ENCODE results near the gene LRRTM4.
"Not testable (repeated sequence)": the region's sequence is repeated elsewhere in the genome, so short reads cannot be mapped to it uniquely, and the experiment has no call there.

Gene LRRTM4

GRCh38 chr2:77054938-77055337, 467.2 kb downstream of the LRRTM4 start:
- Histone ChIP-seq H3K9me3 (ENCODE audit: low read length) (no peaks in the 10 kb centered on the region), H3K27me3 (ENCODE audit: insufficient read depth, low read length) (no peaks in the 10 kb centered on the region), H3K4me3 (ENCODE audit: low read depth, low read length, poor library complexity, severe bottlenecking) (no peak overlapping the region), H3K4me1 (ENCODE audit: insufficient read depth, low read length, severe bottlenecking) (no peaks in the 10 kb centered on the region), H3K27ac (ENCODE audit: low read depth, low read length, poor library complexity, severe bottlenecking) (no peak overlapping the region), H3K79me2 (ENCODE audit: insufficient read depth, low read length) (no peaks in the 10 kb centered on the region), H4K20me1 (ENCODE audit: insufficient read depth, low read length) (no peaks in the 10 kb centered on the region), H3F3A (ENCODE audit: insufficient read depth, low read length) (no peaks in the 10 kb centered on the region), H3K9me2 (ENCODE audit: low read depth, low read length) (no peaks in the 10 kb centered on the region), H3K4me2 (ENCODE audit: low read length) (no peak overlapping the region), H2AFZ (ENCODE audit: low read length) (no peak overlapping the region), H3K36me3 (ENCODE audit: insufficient read depth, low read length) (no peaks in the 10 kb centered on the region), H3K9ac (ENCODE audit: low read length) (no peak overlapping the region)
- TF ChIP-seq EZH2 (IDR thresholded peaks at IDR 0.05; ENCODE audit: borderline replicate concordance, low read length): no peak
- TF ChIP-seq CTCF (IDR thresholded peaks at IDR 0.05; ENCODE audit: low read length): no peak

DNA sequence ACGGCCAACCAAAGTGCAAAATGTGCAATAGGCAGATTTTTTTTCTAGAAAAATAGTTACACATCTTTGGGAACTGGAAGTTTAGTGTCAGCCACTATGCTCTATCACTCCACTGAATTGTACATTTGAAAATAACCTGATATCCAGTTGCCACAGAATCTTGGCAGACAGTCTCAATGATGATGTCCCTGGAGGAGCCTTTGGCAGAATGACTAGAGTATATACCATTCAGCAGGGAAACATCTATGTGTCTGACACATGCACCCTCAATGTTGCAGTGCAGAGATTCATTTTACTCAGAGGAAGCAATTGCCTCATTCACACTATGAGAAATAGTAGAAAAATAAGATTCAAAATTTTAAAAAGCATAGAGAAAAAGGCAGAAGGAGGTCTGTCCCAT, 475.8 kb downstream of the LRRTM4 start:
- Histone ChIP-seq H3K9me3 (ENCODE audit: low read length) (no peaks in the 10 kb centered on the region), H2AFZ (ENCODE audit: low read length) (no peak overlapping the region), H3K27me3 (ENCODE audit: insufficient read depth, low read length) (no peaks in the 10 kb centered on the region), H3K4me2 (ENCODE audit: low read length) (no peak overlapping the region), H3K9me2 (ENCODE audit: low read depth, low read length) (no peaks in the 10 kb centered on the region), H3K4me3 (ENCODE audit: low read depth, low read length, poor library complexity, severe bottlenecking) (no peak overlapping the region), H3K27ac (ENCODE audit: low read depth, low read length, poor library complexity, severe bottlenecking) (no peak overlapping the region), H3K36me3 (ENCODE audit: insufficient read depth, low read length) (no peaks in the 10 kb centered on the region), H3F3A (ENCODE audit: insufficient read depth, low read length) (no peaks in the 10 kb centered on the region), H3K9ac (ENCODE audit: low read length) (no peak overlapping the region), H4K20me1 (ENCODE audit: insufficient read depth, low read length) (no peaks in the 10 kb centered on the region), H3K79me2 (ENCODE audit: insufficient read depth, low read length) (no peaks in the 10 kb centered on the region), H3K4me1 (ENCODE audit: insufficient read depth, low read length, severe bottlenecking) (no peaks in the 10 kb centered on the region)
- TF ChIP-seq EZH2 (IDR thresholded peaks at IDR 0.05; ENCODE audit: borderline replicate concordance, low read length): no peak
- no peak for TF ChIP-seq CTCF (IDR thresholded peaks at IDR 0.05; ENCODE audit: low read length)

DNA sequence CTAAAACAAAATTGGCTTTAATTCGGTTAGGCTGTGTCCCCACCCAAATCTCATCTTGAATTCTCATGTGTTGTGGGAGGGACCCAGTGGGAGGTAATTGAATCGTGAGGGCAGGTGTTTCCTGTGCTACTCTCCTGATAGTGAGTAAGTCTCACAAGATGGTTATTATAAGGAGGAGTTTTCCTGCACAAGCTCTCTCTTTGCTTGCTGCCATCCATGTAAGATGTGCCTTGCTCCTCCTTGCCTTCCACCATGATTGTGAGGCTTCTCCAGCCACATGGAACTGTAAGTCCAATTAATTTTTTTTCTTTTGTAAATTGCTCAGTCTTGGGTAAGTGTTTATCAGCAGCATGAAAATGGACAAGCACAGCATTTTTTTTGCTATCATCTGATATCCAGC, 476.7 kb downstream of the LRRTM4 start:
- not testable (repeated sequence) for H3K4me3 ChIP-seq (ENCODE audit: low read depth, low read length, poor library complexity, severe bottlenecking); H3K9me3 ChIP-seq (ENCODE audit: low read length); H3K27me3 ChIP-seq (ENCODE audit: insufficient read depth, low read length); H3K27ac ChIP-seq (ENCODE audit: low read depth, low read length, poor library complexity, severe bottlenecking); H3K36me3 ChIP-seq (ENCODE audit: insufficient read depth, low read length); H3F3A ChIP-seq (ENCODE audit: insufficient read depth, low read length); H3K4me1 ChIP-seq (ENCODE audit: insufficient read depth, low read length, severe bottlenecking); H3K9ac ChIP-seq (ENCODE audit: low read length); H3K79me2 ChIP-seq (ENCODE audit: insufficient read depth, low read length); H4K20me1 ChIP-seq (ENCODE audit: insufficient read depth, low read length); H3K9me2 ChIP-seq (ENCODE audit: low read depth, low read length); H2AFZ ChIP-seq (ENCODE audit: low read length); H3K4me2 ChIP-seq (ENCODE audit: low read length)

DNA sequence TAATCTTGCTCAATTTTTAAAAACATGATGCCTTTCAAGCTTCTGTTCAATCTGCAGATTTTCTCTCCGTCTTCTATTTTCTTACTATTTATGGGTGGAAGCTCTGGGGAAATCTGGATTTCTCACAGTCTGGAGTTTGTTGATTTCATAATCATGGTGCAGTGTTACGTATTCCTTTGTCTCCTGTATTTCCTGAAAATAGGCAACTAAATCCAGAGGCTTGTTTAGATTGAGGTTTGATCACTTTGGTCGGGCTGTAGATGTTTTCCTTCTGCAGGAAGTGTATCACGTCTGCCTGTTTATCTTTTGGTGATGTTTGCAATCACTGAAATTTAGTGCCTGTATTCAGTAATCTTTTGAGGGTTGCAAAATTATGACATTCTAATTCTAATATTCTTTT, 487.7 kb downstream of the LRRTM4 start:
- no peaks in the 10 kb centered on the region for H3K4me1 ChIP-seq (ENCODE audit: insufficient read depth, low read length, severe bottlenecking)
- no peak overlapping the region for H3K4me3 ChIP-seq (ENCODE audit: low read depth, low read length, poor library complexity, severe bottlenecking)
- no peak for TF ChIP-seq EZH2 (IDR thresholded peaks at IDR 0.05; ENCODE audit: borderline replicate concordance, low read length)
- no peak for TF ChIP-seq CTCF (IDR thresholded peaks at IDR 0.05; ENCODE audit: low read length)
- H4K20me1 ChIP-seq (ENCODE audit: insufficient read depth, low read length): no peaks in the 10 kb centered on the region
- H2AFZ ChIP-seq (ENCODE audit: low read length): no peak overlapping the region
- H3K4me2 ChIP-seq (ENCODE audit: low read length): no peak overlapping the region
- H3K27me3 ChIP-seq (ENCODE audit: insufficient read depth, low read length): no peaks in the 10 kb centered on the region
- H3F3A ChIP-seq (ENCODE audit: insufficient read depth, low read length): no peaks in the 10 kb centered on the region
- H3K9me2 ChIP-seq (ENCODE audit: low read depth, low read length): no peaks in the 10 kb centered on the region
- no peaks in the 10 kb centered on the region for H3K9me3 ChIP-seq (ENCODE audit: low read length)
- H3K36me3 ChIP-seq (ENCODE audit: insufficient read depth, low read length): no peaks in the 10 kb centered on the region
- H3K27ac ChIP-seq (ENCODE audit: low read depth, low read length, poor library complexity, severe bottlenecking): no peak overlapping the region
- H3K79me2 ChIP-seq (ENCODE audit: insufficient read depth, low read length): no peaks in the 10 kb centered on the region
- no peak overlapping the region for H3K9ac ChIP-seq (ENCODE audit: low read length)

- H3K27ac ChIP-seq (ENCODE audit: low read depth, low read length, poor library complexity, severe bottlenecking); H3K4me2 ChIP-seq (ENCODE audit: low read length); H3K9me3 ChIP-seq (ENCODE audit: low read length); H4K20me1 ChIP-seq (ENCODE audit: insufficient read depth, low read length); H3K4me1 ChIP-seq (ENCODE audit: insufficient read depth, low read length, severe bottlenecking); H3K36me3 ChIP-seq (ENCODE audit: insufficient read depth, low read length); H2AFZ ChIP-seq (ENCODE audit: low read length); H3K9ac ChIP-seq (ENCODE audit: low read length); H3K9me2 ChIP-seq (ENCODE audit: low read depth, low read length); H3K79me2 ChIP-seq (ENCODE audit: insufficient read depth, low read length); H3K27me3 ChIP-seq (ENCODE audit: insufficient read depth, low read length); H3F3A ChIP-seq (ENCODE audit: insufficient read depth, low read length); H3K4me3 ChIP-seq (ENCODE audit: low read depth, low read length, poor library complexity, severe bottlenecking): not testable (repeated sequence)
Measured at GRCh38 chr2:77029237-77029636, 492.9 kb downstream of the LRRTM4 start.

All from OCI-LY1 (cell line).